HG03558 (cell line): ENCODE data around the gene CPA5.
"Not testable (repeated sequence)": the region's sequence is repeated elsewhere in the genome, so short reads cannot be mapped to it uniquely, and the experiment has no call there.

Experiments used
- ATAC-seq: cut with Tn5 transposase; IDR thresholded peaks from one replicate; pipeline ENCODE4 v1.9.1; 2021; ENCODE audit warnings: moderate number of reproducible peaks; ENCODE audit not compliant: unreplicated experiment; ENCODE audit errors: extremely low read depth

The CPA5 gene

GRCh38 chr7:130374507-130374906 is 29.9 kb downstream of the CPA5 start:
- ATAC-seq = no peak

GRCh38 chr7:130376461-130376860 is 31.8 kb downstream of the CPA5 start:
- ATAC-seq = not testable (repeated sequence)

DNA sequence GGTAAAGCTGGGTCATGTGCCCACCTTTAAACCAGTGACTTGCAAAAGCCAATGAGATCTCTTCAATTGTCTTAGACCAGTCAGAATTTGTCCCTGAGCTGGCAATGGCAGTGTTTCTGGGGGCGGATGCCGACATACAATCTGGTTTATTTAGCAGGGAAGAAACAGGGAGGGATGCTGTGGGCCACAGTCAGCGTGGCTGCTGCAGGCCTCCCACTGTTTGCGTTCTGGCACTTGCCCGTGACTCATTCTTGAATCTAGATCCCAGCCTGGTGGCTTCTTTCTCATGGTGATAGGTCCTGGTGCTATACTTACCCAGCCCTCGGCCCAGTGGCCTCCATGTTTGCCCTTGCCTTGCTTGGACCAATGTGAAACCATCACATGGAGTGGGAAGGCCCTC is 32.6 kb downstream of the CPA5 start:
- no peak for ATAC-seq

GRCh38 chr7:130379019-130379418 is 34.4 kb downstream of the CPA5 start:
- no peak for ATAC-seq

DNA sequence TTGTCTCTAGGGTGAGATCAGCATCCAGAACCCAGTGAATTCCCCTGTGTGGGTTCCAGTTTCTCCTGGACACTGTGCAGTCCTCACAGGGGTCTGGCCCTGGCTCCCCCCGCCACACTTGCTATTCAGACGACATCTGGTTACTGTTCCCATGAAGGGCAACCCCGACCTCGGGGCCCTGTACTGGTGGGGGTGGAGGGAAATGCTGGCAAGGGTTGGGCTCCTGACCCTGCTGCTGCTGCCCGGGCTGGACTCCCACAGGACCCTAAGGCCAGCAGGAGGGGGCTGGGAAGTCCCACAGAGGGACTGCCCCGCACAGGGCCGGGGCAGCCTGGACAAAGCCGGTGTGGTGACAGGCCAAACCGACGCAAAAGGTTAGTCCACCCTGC is 34.9 kb downstream of the CPA5 start:
- ATAC-seq = no peak

GRCh38 chr7:130379921-130380860 is 35.6 kb downstream of the CPA5 start, which contains the start of gene CPA1:
CPA1 (plus strand) TSS chr7:130380494; CDS start chr7:130380521, 27 bp downstream.
- ATAC-seq = no peak

- no peak for ATAC-seq
Measured at GRCh38 chr7:130380861-130381455, 36.3 kb downstream of the CPA5 start.

GRCh38 chr7:130381468-130382312 is 37.1 kb downstream of the CPA5 start:
- no peak for ATAC-seq

GRCh38 chr7:130383187-130383980 is 38.8 kb downstream of the CPA5 start:
- no peak for ATAC-seq

GRCh38 chr7:130384371-130384801 is 39.8 kb downstream of the CPA5 start:
- no peak for ATAC-seq

DNA sequence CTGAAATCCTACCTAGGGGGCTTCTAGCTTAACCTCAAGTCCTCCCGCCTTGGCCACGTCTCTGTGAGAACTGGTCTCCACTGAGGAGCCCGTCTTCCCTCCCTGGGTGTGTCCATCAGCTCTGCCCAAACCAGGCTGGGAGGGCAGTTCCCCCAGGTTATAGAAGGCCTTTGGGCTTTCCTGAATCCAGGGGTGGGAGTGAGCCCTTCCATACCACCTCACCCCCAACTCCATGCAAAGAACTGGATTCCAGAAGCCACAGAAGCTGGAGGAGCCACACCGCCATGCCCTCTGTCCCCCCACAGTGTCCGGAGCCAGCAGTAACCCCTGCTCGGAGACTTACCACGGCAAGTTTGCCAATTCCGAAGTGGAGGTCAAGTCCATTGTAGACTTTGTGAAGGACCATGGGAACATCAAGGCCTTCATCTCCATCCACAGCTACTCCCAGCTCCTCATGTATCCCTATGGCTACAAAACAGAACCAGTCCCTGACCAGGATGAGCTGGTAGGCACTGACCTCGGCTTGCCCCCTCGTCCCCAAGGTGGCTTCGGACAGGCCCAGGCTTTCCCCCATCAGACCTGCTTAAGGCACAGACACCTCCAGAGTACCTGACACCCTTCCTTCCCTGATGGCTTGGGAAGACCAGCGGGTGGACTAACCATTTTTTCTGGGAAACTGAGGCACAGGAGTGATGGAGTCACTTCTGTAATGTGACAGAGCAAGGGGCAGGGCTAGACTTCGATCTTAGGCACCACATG is 40.4 kb downstream of the CPA5 start:
- no peak for ATAC-seq

DNA sequence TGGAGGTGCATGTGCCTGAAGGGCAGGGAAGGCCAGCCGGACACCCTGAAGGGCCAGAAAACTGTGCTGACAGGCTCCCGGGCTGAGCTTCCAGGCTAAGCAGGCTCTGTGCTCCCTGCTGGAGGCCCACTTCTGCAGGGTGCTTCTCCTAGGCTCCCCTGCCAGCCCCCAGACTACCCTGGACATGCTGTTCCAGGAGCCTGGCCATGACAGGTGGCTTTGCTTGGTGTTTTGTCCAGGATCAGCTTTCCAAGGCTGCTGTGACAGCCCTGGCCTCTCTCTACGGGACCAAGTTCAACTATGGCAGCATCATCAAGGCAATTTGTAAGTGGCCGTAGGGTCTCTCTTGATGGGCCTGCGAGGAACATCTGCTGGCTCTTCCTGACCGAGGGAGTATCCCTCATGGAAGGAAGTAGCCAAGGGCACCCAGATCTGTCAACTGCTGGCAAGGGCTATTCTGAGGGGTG is 41.0 kb downstream of the CPA5 start:
- ATAC-seq = no peak

- no peak for ATAC-seq
Measured at GRCh38 chr7:130386876-130387275, 42.3 kb downstream of the CPA5 start.

DNA sequence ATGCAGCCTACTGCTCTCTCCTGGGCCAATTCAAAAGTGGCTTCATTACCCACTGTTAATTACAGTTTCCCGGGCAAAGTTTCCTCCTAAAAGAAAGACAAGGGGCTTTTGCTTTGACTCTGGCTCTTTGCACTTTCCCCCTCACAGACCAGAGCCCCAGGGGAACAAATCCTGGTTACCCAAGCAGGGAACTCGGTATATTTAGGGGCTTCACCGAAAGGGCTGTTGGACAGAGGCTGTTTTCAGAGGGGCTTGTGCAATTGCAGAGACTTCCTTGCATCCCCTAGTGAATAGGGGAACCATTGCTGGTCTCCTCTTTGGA is 42.7 kb downstream of the CPA5 start:
- ATAC-seq = no peak

- ATAC-seq = no peak
Measured at GRCh38 chr7:130387628-130388403, 43.2 kb downstream of the CPA5 start.

DNA sequence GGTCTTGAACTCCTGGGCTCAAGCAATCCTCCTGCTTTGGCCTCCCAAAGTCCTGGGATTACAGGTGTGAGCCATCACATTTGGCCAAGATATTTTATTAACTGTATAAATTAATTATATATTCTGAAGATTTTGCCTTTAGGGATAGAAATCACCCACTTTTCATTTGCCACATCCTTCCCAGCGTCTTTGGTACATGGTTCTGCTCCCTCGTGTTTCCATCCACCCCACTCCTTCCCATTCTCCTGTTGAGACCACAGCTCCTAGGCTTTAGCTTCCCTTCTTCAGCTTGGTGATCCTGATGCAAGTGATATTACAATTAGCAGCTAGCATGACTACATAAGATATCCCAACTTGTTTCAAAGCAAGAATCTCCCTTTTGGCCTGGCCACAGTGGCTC is 44.1 kb downstream of the CPA5 start:
- no peak for ATAC-seq

- no peak for ATAC-seq
Measured at GRCh38 chr7:130390486-130390885, 45.9 kb downstream of the CPA5 start.

DNA sequence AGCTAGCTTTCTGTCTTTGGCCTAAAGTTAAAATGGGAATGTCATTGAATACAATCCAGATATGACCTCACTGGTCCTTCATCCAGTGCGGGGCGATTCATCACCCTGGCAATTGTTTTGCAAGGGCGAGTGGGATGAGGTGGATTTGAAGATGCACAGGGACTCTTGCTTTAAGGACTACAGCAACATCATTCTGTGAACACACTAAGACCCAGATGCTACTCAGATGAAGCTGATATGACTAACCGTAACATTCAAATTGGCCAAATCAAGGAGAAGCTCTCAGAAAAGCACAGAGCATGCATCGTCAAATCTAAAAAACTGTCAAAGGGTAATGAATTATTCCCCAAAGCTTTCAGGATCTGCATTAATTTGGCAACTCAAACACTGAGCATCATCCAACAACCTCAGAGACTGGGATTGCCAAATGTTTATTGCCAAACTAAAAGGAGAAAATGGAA is 48.5 kb downstream of the CPA5 start:
- no peak for ATAC-seq
